HG02852 (cell line): ENCODE results near the gene WNK3.

ENCODE experiments used
- ATAC-seq: cut with Tn5 transposase; IDR thresholded peaks from one replicate; pipeline ENCODE4 v1.9.1; 2021; ENCODE audit warnings: mild to moderate bottlenecking, moderate library complexity; ENCODE audit not compliant: unreplicated experiment

Gene WNK3

DNA sequence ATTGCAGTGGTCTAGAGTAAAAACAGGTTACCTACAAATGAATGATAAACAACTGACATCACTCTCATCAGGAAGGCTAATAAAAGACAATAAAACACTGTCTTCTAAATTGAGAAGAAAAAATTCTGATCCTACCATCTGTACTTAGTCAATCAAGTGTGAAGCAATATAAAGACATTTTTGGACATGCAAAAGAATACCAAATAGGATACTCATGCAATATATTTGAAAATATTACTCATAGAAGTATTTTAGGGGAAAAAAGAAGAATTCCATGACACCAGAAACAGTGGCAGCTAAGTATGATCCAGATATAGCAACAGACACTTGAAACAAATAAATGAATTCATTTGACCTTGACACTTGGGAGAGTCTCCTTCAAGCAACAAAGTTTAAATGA is 111.0 kb downstream of the WNK3 start:
- no peak for ATAC-seq

DNA sequence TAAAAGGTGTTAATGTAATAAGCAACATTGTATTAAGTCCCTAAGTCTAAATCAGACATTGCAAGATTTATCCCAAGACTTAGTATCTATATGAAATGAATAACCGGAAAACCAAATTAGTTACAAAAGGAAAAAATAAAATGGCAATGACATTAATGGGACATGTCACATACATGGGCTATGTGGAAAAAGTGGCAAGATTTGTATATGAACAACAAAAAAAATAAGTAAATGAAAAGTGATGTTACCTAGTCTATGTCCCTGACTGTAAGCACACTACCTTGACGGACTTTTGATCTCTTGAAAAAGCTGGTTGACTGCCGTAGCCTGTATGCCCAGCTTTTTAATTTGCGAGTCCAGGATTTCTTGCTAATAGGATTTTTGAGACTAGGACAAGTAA is 119.3 kb downstream of the WNK3 start:
- no peak for ATAC-seq

DNA sequence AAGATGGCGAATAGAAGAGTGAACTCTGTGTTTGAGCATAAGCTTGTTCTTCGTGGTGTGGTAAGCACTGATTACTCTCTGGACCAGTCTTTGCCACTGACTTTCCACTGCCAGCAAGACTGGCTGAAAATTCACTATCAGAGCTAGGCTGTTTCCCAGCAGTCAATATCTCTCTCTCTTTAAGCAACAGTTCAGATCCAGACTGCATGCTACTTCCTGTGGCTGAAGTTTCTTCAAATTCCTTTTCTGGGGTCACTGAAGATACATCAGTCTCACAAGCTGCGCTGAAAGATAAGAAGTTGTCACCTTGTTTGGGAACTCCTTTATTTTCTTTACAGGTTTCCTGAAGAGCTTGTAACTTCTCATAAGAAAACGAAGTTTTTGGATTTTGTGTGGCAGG is 120.8 kb downstream of the WNK3 start:
- ATAC-seq = no peak

DNA sequence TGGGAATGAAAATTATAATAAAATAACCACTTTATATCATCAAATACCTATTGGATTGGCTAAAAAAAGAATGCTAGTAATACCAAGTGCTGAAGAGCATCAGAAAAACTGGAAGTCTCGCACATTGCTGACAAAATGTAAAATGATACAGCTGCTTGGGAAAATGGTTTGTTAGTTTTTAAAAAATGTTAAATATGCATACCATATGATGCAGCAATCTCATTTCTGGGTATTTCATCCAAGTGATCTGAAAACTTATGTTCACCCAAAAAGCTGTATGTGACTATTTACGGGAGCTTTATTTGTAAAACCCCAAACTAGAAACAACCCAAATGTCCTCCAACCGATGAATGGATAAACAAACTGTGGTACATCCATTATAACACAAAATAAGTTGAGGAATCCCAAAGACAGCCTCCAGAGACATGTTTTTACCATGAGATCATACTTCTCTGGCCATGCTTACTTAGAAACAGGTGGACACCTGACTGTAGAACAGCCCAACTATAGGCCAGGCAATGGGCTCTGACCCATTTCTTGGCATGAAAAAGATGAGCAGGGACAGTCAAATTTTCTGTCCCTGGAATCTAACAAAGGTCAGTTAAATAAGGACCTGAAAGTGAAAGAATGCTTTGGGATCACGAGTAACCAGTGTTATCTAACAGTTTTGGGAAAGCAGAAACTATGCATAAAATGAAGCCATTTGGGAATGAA is 127.3 kb downstream of the WNK3 start:
- no peak for ATAC-seq

DNA sequence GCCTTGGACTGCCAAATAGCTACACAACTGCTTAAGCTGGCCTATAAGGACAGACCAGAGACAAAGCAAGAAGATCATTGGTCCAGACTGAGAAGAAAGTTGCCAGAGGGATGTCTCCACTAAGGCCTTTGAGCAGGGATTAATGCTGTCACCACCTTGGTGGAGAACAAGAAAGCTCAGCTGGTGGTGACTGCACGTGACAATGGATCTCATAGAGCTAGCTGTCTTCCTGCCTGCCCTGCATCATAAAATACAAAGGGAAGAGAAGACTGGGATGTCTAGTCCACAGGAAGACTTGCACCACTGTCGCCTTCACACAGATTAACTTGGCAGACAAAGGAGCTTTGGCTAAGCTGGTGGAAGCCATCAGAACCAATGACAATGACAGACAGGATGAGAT is 134.3 kb downstream of the WNK3 start:
- no peak for ATAC-seq

DNA sequence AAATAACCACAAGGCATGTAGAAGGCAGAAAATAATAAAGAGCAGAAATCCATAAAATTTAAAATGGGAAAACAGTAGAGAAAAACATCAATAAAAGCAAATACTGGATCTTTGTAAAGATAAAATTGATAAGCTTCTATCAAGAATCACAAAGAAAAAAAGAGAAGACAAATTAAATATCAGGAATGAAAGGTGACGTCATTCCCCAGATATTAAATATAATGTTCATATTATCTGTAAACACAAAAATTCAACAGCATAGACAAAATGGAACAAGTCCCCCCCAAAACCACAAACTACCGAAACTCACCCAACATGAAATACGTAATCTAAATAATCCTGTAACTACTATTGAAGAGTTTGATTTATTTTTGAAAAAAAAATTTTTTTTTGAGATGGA is 144.2 kb downstream of the WNK3 start:
- ATAC-seq = no peak

DNA sequence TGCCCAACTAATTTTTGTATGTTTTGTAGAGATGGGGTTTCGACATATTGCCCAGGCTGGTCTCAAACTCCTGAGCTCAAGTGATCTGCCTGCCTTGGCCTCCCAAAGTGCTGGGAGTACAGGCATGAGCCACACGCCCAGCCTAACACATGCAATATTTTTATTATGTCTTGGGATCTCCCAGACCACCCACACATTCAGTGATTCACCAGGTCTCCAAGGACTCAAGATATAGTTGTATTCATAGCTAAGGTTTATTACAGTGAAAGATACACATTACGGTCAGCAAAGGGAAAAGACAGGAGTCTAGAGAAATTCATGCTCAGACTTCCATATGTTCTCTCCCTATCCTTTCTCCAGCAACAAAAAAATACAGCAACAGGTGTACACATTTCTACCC is 149.3 kb downstream of the WNK3 start:
- ATAC-seq = no peak

DNA sequence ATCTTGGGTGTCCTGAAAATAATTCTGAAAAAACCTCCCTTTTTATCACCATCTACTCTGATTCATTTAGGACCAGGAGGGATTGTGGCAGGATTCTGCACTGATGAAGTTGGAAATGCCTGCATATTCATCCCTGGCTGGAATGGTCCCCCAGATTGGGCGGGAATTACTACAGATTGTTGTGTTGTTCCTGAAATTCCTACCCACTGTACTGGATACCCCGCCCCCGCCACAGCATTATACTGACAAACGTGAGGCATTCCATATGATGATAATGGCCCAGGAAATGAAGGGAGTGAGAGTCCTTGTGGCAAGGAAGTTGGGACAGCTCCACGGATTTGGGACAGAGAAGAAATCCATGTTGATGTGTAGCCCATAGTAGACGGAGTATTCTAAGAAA is 159.6 kb downstream of the WNK3 start:
- no peak for ATAC-seq

DNA sequence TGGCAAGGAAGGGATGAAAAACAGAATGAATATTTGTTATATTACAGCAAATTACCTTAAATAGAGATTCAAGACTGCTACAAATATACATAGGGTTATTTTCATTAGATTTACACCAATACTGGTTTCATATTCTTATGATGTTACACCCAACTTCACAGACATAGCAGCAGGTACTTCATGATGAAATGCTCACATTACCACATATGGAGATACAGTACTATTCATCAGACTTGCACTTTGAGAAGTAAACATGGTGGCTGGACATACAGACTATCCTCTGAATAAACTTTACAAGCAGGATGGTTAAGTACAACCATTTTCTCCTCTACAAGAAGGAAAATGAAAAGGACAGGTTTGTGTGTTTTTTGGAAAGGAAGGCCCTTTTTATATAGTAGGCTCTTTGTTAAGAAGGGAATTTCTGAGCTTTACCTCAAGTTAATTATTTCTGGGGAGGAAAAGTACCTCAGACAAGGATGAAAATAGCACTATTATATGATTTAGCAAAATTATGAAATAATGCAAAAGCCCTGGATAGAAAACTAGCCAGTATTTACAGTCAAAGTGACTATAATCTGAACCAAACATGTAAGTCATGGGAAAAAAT is 162.8 kb downstream of the WNK3 start:
- no peak for ATAC-seq

DNA sequence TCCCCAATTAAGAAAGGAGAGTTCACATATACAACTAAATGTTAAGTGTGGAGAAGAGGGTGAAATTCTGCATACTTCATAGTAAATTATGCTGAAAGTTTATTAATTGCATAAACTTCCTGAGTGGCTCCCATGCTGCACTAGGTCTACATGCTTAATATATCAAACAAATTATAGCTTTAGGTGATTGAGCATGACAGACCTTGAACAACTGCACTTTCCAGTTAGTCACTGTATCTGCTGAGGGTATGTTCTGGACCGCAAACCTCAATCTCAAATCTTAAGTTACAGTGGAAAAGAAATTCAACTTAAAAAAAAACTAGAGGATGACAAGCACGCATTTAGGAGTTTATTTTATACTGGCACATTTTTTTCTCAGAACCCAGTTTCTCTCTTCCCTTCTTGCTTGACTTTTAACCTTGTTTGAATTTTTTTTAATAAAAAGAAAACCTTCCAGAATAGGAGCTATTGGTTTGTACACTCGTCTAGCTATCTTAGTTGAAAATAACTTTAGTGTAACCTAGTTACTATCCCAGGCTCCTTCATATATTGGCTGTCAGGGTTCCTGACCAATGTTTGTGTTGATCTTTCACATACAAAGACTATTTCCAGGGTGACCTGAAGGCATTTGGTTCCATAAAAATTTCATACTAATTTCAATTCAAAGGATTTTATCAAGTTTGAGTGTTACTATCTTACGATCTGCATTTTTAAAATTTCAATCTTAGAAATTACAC is 164.6 kb downstream of the WNK3 start:
- no peak for ATAC-seq

DNA sequence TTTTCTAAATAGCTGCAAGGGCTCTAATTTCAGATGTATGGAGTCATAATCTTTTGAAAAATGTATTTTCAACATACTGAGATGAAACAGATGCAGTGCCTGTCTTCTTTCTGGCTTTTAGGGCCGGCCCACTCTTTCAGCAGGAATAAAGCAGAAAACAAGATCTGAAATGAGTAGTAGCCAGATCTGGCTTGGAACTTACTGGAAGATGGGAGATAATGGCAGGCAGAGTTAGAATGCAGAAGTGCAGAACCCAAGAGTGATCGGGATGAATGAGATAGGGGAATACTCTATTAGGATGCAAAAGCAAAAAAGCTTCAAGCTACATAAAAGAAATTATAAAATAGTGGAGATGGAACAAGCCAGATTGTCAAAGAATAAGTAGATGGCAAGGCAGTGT is 173.4 kb downstream of the WNK3 start:
- no peak for ATAC-seq

DNA sequence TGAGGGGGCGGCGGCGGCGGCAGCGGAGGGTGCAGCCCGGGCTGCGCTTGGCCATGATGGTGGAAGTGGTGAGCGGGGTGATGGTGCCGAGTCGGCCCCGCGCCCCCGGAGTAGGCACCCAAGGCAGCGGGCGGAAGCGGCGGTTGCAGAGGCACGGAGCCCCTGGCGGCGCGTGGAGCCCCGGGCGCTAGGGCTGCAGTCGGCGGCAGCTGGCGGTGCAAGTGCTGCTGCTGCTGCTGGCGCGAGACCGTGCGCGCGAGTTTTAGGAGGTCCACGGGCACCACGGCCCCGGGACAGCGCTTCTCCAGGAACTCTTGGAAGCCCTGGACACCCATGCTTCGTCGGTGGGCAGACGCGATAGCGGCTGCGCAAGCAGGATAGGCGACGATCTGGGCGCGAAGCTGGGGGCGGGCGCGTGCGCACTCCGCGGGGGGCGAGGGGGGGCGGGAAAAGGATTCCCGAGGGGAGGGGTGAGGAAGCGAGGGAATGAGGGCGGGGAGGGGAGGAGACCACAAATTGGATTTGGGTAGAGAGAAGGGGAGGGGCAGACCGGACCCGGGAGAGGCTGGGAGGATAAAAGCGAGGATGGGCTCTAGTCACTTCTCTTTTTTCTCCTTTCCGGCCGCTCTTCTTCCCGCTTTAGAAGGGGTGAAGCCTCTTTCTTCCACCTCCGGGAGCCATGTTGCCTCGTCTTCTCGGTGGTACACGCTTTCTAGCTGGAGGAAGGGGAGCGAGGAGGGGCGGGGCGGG is 174.8 kb downstream of the WNK3 start, which contains the start of gene FAM120C:
Gene FAM120C, minus strand, starts transcription at position 391 of the 750 bp plus-strand sequence. Its CDS starts 56 bp downstream, at position 335.
- ATAC-seq = peak; percentile 45

DNA sequence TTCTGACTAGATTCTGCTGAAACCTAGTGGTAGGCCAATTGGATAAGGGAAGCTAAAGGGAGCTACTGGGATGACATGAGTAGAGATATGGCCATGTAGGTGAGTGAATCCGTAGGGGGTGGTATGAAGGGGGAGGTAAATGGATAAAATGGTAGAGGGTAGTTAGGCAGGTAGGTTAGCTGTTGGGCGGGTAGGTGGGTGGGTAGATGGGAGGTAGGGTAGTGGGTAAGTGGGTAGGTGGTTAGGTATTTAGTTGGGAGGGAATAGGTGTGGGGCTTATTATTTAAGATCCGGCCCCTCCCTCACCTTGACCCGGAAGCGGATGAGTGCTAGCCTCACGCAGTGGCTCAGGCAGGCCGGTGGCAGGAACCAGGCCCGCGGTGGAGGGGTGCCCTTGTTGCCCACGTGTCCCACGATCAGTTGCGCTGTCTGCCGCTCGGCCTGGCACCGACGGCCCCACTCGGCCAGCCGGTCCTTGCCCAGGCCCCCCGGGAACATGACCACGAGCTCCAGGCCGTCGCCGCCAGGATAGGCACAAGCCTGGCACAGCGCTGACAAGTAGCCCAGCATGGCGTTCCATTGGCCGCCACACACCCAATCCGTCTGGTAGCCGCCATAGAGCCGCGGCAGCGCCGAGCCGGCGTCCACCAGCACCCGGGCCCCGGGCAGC is 175.5 kb downstream of the WNK3 start:
- ATAC-seq = peak; percentile 57

DNA sequence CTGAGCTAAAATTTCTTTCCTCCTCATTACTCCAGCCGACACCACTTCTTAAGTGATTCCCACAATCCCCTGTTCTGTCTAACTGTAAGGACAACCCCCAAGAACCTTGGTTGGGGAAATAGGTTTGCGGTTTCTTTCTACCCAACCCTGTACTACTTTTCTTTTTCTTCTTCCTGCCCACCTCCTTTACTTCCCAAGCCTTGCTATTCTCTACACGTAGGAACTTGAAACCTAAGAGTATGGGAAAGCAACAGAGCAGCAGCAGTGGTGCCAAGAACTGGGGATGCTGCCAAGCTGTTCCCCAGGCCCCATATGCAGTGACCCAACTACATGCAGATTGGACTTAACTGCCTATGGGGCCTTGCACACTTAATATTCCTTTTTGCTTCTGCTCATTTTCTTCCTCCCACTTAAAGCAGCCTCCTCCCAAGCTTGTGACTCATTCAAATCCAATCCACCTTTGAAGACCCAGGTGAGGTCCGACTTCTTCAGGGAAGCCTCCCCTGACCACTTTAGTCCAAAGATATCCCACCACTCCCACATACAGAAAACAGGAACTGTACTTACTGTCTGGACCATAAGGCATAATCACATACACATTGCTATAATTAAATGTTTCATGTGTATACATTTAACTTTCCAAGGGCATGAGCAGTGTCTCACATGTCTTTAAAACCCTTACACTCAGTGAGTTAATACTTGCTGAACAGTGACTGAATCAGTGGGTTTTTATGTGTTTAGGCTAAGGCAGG is 176.5 kb downstream of the WNK3 start:
- ATAC-seq = no peak

DNA sequence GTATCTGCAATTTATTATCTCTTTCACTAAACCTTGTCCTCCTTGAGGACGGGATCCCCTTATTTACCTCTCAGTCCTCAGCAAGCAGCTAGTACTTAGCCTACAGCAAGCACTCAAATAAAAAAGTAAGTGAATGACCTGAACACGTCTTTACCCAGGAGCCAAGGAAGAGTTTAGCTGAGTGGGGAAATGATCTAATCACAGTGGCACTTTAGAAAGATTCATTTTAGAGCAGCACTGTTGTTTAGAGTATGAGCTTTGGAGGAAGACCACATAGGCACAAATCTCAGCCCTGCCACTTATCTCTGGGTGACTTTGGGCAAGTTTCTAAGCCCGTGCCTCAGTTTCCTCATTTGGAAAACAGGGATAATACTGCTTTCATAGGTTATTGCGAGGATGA is 177.4 kb downstream of the WNK3 start:
- no peak for ATAC-seq

DNA sequence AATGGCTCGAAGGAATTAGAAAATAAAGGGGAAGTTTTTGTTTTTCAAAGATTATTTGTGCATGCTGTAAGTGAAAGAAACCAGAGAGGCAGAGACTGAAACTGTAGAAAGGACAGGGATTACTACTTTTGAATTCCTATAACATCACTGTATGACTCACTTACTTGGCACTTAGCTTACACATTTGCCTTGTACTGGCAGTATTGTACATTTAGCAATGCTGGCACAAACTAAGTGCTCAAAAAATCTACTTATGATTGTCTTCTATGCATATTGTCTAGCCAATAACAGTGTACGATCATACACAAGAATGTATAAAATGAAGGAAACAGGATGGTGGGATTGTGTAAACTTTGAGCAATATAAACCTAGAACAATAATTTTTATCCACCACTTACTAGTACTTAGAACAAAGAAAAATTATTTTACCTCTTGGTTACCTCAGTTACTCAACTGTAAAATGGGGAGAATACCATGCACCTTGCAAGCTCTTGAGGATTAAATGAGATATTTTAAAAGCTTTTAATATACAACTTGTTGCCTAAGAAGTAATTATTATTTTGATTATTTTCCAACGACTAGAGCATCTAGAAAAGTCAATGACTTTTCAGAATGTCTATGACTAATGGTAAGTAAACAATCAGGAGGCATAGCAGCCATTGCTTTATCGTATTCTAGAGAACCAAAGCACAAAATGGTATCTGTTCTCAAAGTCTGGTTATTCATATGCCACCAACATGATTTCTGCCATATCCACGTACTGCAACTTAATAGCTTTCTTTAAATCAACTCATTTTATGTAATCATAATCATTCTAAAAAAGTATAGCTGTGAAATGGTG is 179.5 kb downstream of the WNK3 start:
- ATAC-seq = peak; percentile 34

DNA sequence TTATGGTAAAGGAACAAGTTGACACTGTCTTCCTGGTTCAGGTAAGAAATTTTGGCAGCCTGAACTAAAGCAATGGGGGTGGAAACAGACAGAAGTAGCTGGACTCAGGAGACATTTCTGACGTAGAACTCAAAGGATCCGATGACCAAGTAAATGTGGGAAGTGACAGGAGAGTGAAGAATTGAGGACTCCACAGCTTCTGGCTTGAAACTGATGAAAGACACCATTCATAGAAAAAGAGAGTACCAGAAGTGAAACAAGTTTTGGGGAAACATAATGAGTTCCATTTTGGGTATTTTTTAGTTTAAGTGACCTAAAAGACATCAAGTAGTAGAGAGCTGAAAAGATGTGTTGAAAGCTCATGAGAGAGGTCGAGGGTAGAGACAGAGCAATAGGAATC is 180.5 kb downstream of the WNK3 start:
- no peak for ATAC-seq

DNA sequence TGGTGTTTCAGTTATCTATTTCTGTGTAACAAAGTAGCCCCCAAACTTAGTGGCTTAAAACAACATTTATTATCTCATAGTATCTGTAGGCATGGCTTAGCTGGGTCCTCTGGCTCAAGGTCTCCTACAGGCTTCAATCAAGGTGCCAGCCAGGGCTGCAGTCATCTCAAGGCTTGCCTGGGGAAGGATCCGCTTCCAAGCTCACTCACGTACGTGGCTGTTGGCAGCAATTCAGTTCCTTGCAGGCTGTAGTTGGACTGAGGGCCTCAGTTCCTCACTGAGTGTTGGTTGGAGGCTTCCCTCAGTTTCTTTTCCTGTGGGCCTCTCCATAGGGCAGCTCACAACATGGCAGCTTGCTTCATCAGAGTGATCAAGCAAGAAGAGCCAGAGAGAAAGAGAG is 184.1 kb downstream of the WNK3 start:
- no peak for ATAC-seq

DNA sequence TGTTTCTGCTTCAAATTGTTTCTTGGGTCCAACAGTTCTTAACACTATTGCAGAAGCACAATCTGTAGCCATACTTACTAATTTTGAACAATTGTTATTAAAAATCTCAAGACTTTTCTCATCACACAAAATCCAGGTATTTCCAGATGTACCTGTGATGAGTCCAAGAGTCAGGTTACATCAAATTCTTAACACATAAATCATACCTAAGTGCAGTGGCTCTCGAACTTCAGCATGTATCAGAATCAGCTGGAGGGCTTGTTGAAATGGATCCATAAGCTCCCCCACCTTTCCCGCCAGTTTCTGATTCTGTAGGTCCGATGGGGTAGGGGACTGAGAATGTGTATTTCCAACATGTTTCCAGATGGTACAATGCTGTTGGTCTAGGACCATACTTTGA is 185.4 kb downstream of the WNK3 start:
- ATAC-seq = no peak
